ENCODE measurements around the gene SYNPO2L.
"Not testable (repeated sequence)": the region's sequence is repeated elsewhere in the genome, so short reads cannot be mapped to it uniquely, and the experiment has no call there.

The SYNPO2L gene

GRCh38 chr10:73664156-73665040 is 8.6 kb upstream of the SYNPO2L start:
- not testable (repeated sequence) for H3K4me1 ChIP-seq (ENCODE audit: control insufficient read depth, low read depth, low read length); H3K9ac ChIP-seq (ENCODE audit: low read length); H4K5ac ChIP-seq (ENCODE audit: low read length); H3K56ac ChIP-seq (ENCODE audit: low read length); H4K8ac ChIP-seq (ENCODE audit: low read depth, low read length); H3K23ac ChIP-seq (ENCODE audit: low read length); H3K27ac ChIP-seq (ENCODE audit: low read depth, low read length); H3K4ac ChIP-seq (ENCODE audit: low read depth, low read length); H3K27me3 ChIP-seq (ENCODE audit: insufficient read depth, low read length, poor library complexity); DNase-seq; H2AK5ac ChIP-seq (ENCODE audit: low read length); H2BK15ac ChIP-seq (replicated peaks; ENCODE audit: low read depth); H3K18ac ChIP-seq (ENCODE audit: low read length); H2BK120ac ChIP-seq (ENCODE audit: low read depth, low read length); H3K79me2 ChIP-seq (ENCODE audit: control insufficient read depth, insufficient read depth, low read length); H3K4me2 ChIP-seq (ENCODE audit: low read length); H3K79me1 ChIP-seq (ENCODE audit: low read length); H2BK5ac ChIP-seq (ENCODE audit: low read length); H3K36me3 ChIP-seq (ENCODE audit: control insufficient read depth, insufficient read depth, low read length); H3K4me3 ChIP-seq (ENCODE audit: low read length)
- no CpG with 5 or more reads among the region's 13 CpGs for whole genome bisulfite sequencing (ENCODE audit: extremely low coverage, insufficient coverage, low lambda C conversion rate)

GRCh38 chr10:73663621-73664020 is 7.8 kb upstream of the SYNPO2L start:
- H2BK15ac ChIP-seq (replicated peaks; ENCODE audit: low read depth); H3K79me1 ChIP-seq (ENCODE audit: low read length); H3K18ac ChIP-seq (ENCODE audit: low read length); H3K79me2 ChIP-seq (ENCODE audit: control insufficient read depth, insufficient read depth, low read length); H4K5ac ChIP-seq (ENCODE audit: low read length); H2BK120ac ChIP-seq (ENCODE audit: low read depth, low read length); H3K23ac ChIP-seq (ENCODE audit: low read length); H3K27me3 ChIP-seq (ENCODE audit: insufficient read depth, low read length, poor library complexity); H3K4ac ChIP-seq (ENCODE audit: low read depth, low read length); DNase-seq; H3K27ac ChIP-seq (ENCODE audit: low read depth, low read length); H3K56ac ChIP-seq (ENCODE audit: low read length); H3K4me3 ChIP-seq (ENCODE audit: low read length); H4K8ac ChIP-seq (ENCODE audit: low read depth, low read length); H2AK5ac ChIP-seq (ENCODE audit: low read length); H3K36me3 ChIP-seq (ENCODE audit: control insufficient read depth, insufficient read depth, low read length); H3K4me1 ChIP-seq (ENCODE audit: control insufficient read depth, low read depth, low read length); H3K4me2 ChIP-seq (ENCODE audit: low read length); H3K9ac ChIP-seq (ENCODE audit: low read length); H2BK5ac ChIP-seq (ENCODE audit: low read length): not testable (repeated sequence)
- WGBS (ENCODE audit: extremely low coverage, insufficient coverage, low lambda C conversion rate), result no CpG with 5 or more reads among the region's 10 CpGs

- not testable (repeated sequence) for H3K23ac ChIP-seq (ENCODE audit: low read length); H2BK5ac ChIP-seq (ENCODE audit: low read length); H2BK120ac ChIP-seq (ENCODE audit: low read depth, low read length); H4K8ac ChIP-seq (ENCODE audit: low read depth, low read length); H3K79me2 ChIP-seq (ENCODE audit: control insufficient read depth, insufficient read depth, low read length); H3K79me1 ChIP-seq (ENCODE audit: low read length); H3K4me2 ChIP-seq (ENCODE audit: low read length); H3K56ac ChIP-seq (ENCODE audit: low read length); H3K27ac ChIP-seq (ENCODE audit: low read depth, low read length); H3K4me1 ChIP-seq (ENCODE audit: control insufficient read depth, low read depth, low read length); H3K4me3 ChIP-seq (ENCODE audit: low read length); H4K5ac ChIP-seq (ENCODE audit: low read length); H3K27me3 ChIP-seq (ENCODE audit: insufficient read depth, low read length, poor library complexity); H2AK5ac ChIP-seq (ENCODE audit: low read length); H3K36me3 ChIP-seq (ENCODE audit: control insufficient read depth, insufficient read depth, low read length); H2BK15ac ChIP-seq (replicated peaks; ENCODE audit: low read depth); H3K18ac ChIP-seq (ENCODE audit: low read length); DNase-seq; H3K9ac ChIP-seq (ENCODE audit: low read length)
- peak overlapping the region; percentile 36 for H3K4ac ChIP-seq (ENCODE audit: low read depth, low read length)
- WGBS (ENCODE audit: extremely low coverage, insufficient coverage, low lambda C conversion rate), result no CpG with 5 or more reads among the region's 7 CpGs
Observed at GRCh38 chr10:73662705-73663104, 6.9 kb upstream of the SYNPO2L start.

- Histone ChIP-seq H3K36me3 (ENCODE audit: control insufficient read depth, insufficient read depth, low read length) (no peaks in the 10 kb centered on the region), H3K4ac (ENCODE audit: low read depth, low read length) (no peak overlapping the region), H4K5ac (ENCODE audit: low read length) (no peak overlapping the region), H3K79me2 (ENCODE audit: control insufficient read depth, insufficient read depth, low read length) (no peaks in the 10 kb centered on the region), H3K56ac (ENCODE audit: low read length) (no peak overlapping the region), H3K18ac (ENCODE audit: low read length) (no peak overlapping the region), H3K9ac (ENCODE audit: low read length) (no peak overlapping the region), H3K27ac (ENCODE audit: low read depth, low read length) (no peak overlapping the region), H2BK120ac (ENCODE audit: low read depth, low read length) (no peak overlapping the region), H3K27me3 (ENCODE audit: insufficient read depth, low read length, poor library complexity) (no peaks in the 10 kb centered on the region), H2BK5ac (ENCODE audit: low read length) (no peak overlapping the region), H3K4me1 (ENCODE audit: control insufficient read depth, low read depth, low read length) (no peaks in the 10 kb centered on the region), H3K4me2 (ENCODE audit: low read length) (no peak overlapping the region), H4K8ac (ENCODE audit: low read depth, low read length) (no peak overlapping the region), H3K79me1 (ENCODE audit: low read length) (no peaks in the 10 kb centered on the region), H3K4me3 (ENCODE audit: low read length) (no peak overlapping the region), H2BK15ac (replicated peaks; ENCODE audit: low read depth) (no peak overlapping the region), H2AK5ac (ENCODE audit: low read length) (no peak overlapping the region), H3K23ac (ENCODE audit: low read length) (no peak overlapping the region)
- no peak for DNase-seq
- WGBS (ENCODE audit: extremely low coverage, insufficient coverage, low lambda C conversion rate), result no CpG with 5 or more reads among the region's 12 CpGs
Observed at GRCh38 chr10:73655257-73655989, 406 bp downstream of the SYNPO2L start.

- H4K8ac ChIP-seq (ENCODE audit: low read depth, low read length), result no peak overlapping the region
- no peak overlapping the region for H2BK5ac ChIP-seq (ENCODE audit: low read length)
- no peak overlapping the region for H3K27ac ChIP-seq (ENCODE audit: low read depth, low read length)
- H3K79me2 ChIP-seq (ENCODE audit: control insufficient read depth, insufficient read depth, low read length), result no peaks in the 10 kb centered on the region
- H3K4me1 ChIP-seq (ENCODE audit: control insufficient read depth, low read depth, low read length), result peaks cover 13% of the 10 kb centered on the region
- no peak overlapping the region for H3K56ac ChIP-seq (ENCODE audit: low read length)
- no peaks in the 10 kb centered on the region for H3K27me3 ChIP-seq (ENCODE audit: insufficient read depth, low read length, poor library complexity)
- no peak overlapping the region for H3K4me3 ChIP-seq (ENCODE audit: low read length)
- no CpG with 5 or more reads among the region's 3 CpGs for WGBS (ENCODE audit: extremely low coverage, insufficient coverage, low lambda C conversion rate)
- no peak overlapping the region for H3K18ac ChIP-seq (ENCODE audit: low read length)
- no peak overlapping the region for H3K4ac ChIP-seq (ENCODE audit: low read depth, low read length)
- no peaks in the 10 kb centered on the region for H3K79me1 ChIP-seq (ENCODE audit: low read length)
- H3K9ac ChIP-seq (ENCODE audit: low read length), result no peak overlapping the region
- H2BK15ac ChIP-seq (replicated peaks; ENCODE audit: low read depth), result no peak overlapping the region
- H2BK120ac ChIP-seq (ENCODE audit: low read depth, low read length), result no peak overlapping the region
- DNase-seq, result peak; percentile 70
- no peak overlapping the region for H4K5ac ChIP-seq (ENCODE audit: low read length)
- no peak overlapping the region for H2AK5ac ChIP-seq (ENCODE audit: low read length)
- no peaks in the 10 kb centered on the region for H3K36me3 ChIP-seq (ENCODE audit: control insufficient read depth, insufficient read depth, low read length)
- H3K23ac ChIP-seq (ENCODE audit: low read length), result no peak overlapping the region
- H3K4me2 ChIP-seq (ENCODE audit: low read length), result no peak overlapping the region
Observed at GRCh38 chr10:73653701-73654100, 2.1 kb downstream of the SYNPO2L start.
